ENCODE measurements around the gene EFCAB12.

The EFCAB12 gene

DNA sequence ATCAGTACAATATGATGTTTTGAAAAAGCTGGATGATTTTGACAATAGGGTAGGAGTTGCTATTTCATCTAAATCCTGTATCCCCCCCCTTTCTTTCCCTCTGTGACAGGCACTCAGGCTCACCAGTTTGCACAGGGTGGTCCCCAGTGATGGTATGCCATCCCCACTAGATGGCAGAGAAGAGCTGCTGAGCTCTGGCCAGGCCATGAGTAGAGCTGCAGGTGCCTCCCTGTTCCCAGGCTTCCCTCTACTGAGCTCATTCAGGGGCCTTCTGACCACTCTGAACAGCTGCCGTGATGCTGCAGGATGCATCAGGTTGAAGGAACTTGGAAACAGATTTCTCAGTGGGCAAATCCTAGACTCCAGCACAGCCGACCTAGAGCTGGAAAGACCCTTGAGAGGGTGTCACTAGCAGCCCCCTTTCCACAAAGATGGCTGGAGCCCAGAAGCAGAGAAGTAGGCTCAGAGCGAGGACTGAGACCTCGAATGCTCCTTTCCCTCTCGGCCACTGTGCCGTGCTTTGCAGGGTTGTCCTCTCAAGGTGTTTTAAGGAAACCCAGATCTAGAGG lies 45.1 kb downstream of the EFCAB12 start:
- peaks cover 0 to 3% of the 10 kb centered on the region in 2 experiments for H3K4me1 ChIP-seq (ENCODE audit: control insufficient read depth in 1 of 2, insufficient read depth in 2 of 2, low read length in 2 of 2)
- no peak overlapping the region for H3K4me3 ChIP-seq (ENCODE audit: low read depth, low read length)
- no peak overlapping the region for H3K18ac ChIP-seq (ENCODE audit: low read length)
- H3K4me2 ChIP-seq (ENCODE audit: low read length) = no peak overlapping the region
- no peaks in the 10 kb centered on the region for H3K27me3 ChIP-seq (ENCODE audit: insufficient read depth, low read length)
- no peak overlapping the region for H3K14ac ChIP-seq (ENCODE audit: low read length)
- no peak overlapping the region for H3K27ac ChIP-seq (ENCODE audit: low read depth, low read length)
- peak; percentile 40 to 72 for DNase-seq
- no peak overlapping the region for H2AK5ac ChIP-seq (ENCODE audit: low read length)
- H2BK12ac ChIP-seq (ENCODE audit: low read length) = no peak overlapping the region
- no peak overlapping the region for H3K4ac ChIP-seq (ENCODE audit: low read depth, low read length)
- no peak overlapping the region for H4K12ac ChIP-seq (ENCODE audit: low read depth, low read length)
- peaks cover 4 to 15% of the 10 kb centered on the region in 2 experiments for H3K36me3 ChIP-seq (ENCODE audit: control insufficient read depth in 1 of 2, insufficient read depth in 2 of 2, low read length in 2 of 2)
- no peak overlapping the region for H2BK120ac ChIP-seq (ENCODE audit: insufficient read depth, low read length, poor library complexity)
- H3K79me2 ChIP-seq (ENCODE audit: control insufficient read depth, insufficient read depth, low read length, poor library complexity) = no peaks in the 10 kb centered on the region
- no peaks in the 10 kb centered on the region for H3K79me1 ChIP-seq (ENCODE audit: low read length)
- no peak overlapping the region for H3K23ac ChIP-seq (ENCODE audit: low read length)
- no peak overlapping the region for H3K9ac ChIP-seq (ENCODE audit: low read length)
- H3K9me3 ChIP-seq (ENCODE audit: insufficient read depth, low read depth, low read length) = peaks cover 2% of the 10 kb centered on the region
- H2AFZ ChIP-seq (ENCODE audit: insufficient read depth, low read length, poor library complexity) = no peak overlapping the region
- no peak overlapping the region for H4K8ac ChIP-seq (ENCODE audit: low read depth, low read length)
- WGBS (ENCODE audit: extremely low coverage, insufficient coverage, insufficient read length) = no CpG with 5 or more reads among the region's 6 CpGs
- H2BK5ac ChIP-seq (ENCODE audit: low read depth, low read length, poor library complexity) = no peak overlapping the region
- H4K91ac ChIP-seq (ENCODE audit: low read depth, low read length) = no peak overlapping the region

DNA sequence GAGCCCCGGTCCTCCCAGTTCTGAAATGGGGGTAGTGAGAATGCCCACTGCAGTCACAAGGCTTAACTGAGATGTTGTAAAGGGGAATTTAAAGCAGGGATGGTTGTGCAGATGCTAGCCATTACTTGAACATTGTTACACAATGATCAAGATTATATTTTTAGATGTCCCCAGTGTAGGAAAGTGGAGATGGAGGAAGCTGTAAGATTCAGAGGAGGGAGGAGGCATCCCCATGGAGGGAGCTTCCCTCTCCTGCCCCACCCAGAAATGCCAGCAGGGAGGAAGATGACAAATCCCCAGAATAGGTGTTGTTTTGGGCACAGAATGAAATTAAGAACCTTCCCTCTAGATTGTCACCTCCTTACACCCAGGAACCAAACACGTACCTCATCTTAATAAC lies 46.1 kb downstream of the EFCAB12 start:
- WGBS (ENCODE audit: extremely low coverage, insufficient coverage, insufficient read length) = no CpG with 5 or more reads among the region's 2 CpGs
- no peak overlapping the region for H2AFZ ChIP-seq (ENCODE audit: insufficient read depth, low read length, poor library complexity)

DNA sequence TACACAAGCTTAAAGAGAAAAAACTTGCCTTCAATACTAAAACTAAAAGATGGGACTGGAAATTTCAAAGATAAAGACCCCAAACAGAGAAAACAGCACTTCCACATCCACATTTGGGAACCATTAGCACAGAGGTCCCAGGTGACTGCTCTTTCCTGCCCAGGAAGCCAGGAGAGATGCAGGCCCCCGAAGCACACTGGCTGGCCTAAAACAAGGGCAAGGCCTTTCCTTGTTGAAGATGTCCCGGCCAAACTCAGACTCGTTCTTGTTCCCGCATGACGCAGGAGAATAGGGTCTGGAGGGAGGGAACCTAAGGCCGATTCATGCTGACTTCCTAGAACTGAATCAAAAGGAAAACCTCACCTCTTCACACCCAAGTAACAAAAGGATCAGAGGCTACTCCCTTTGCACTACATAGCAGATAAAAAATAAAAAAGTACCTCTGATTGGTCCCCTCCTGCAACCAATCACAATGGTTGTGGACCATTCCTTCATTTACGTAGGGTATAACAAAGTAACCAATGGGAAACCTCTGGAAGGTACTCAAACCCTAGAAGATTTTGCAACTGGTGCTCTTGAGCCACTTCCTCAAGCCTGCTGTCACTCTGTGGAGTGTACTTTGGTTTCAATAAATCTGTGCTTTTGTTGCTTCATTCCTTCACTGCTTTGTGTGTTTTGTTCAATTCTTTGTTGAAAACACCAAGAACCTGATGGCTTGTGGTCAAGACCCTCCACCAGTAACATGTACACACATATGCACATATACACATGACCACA lies 48.7 kb downstream of the EFCAB12 start:
- H3K36me3 ChIP-seq (ENCODE audit: control insufficient read depth in 1 of 2, insufficient read depth in 2 of 2, low read length in 2 of 2) = no peaks in the 10 kb centered on the region
- H3K9ac ChIP-seq (ENCODE audit: low read length) = no peak overlapping the region

More for the DNA sequence above, 46.1 kb downstream of the EFCAB12 start:
- Histone ChIP-seq H2BK5ac (ENCODE audit: low read depth, low read length, poor library complexity) (no peak overlapping the region), H3K4me2 (ENCODE audit: low read length) (no peak overlapping the region), H2BK120ac (ENCODE audit: insufficient read depth, low read length, poor library complexity) (no peak overlapping the region), H4K8ac (ENCODE audit: low read depth, low read length) (no peak overlapping the region), H3K27ac (ENCODE audit: low read depth, low read length) (no peak overlapping the region), H2AK5ac (ENCODE audit: low read length) (no peak overlapping the region), H3K79me1 (ENCODE audit: low read length) (no peaks in the 10 kb centered on the region), H3K27me3 (ENCODE audit: insufficient read depth, low read length) (no peaks in the 10 kb centered on the region), H2BK12ac (ENCODE audit: low read length) (no peak overlapping the region), H3K4ac (ENCODE audit: low read depth, low read length) (no peak overlapping the region), H3K14ac (ENCODE audit: low read length) (no peak overlapping the region), H3K36me3 (ENCODE audit: control insufficient read depth in 1 of 2, insufficient read depth in 2 of 2, low read length in 2 of 2) (peaks cover 2 to 6% of the 10 kb centered on the region in 2 experiments), H3K18ac (ENCODE audit: low read length) (no peak overlapping the region), H3K79me2 (ENCODE audit: control insufficient read depth, insufficient read depth, low read length, poor library complexity) (no peaks in the 10 kb centered on the region), H3K4me3 (ENCODE audit: low read depth, low read length) (no peak overlapping the region), H4K12ac (ENCODE audit: low read depth, low read length) (no peak overlapping the region), H3K23ac (ENCODE audit: low read length) (no peak overlapping the region), H4K91ac (ENCODE audit: low read depth, low read length) (no peak overlapping the region), H3K9me3 (ENCODE audit: insufficient read depth, low read depth, low read length) (peaks cover 7% of the 10 kb centered on the region), H3K4me1 (ENCODE audit: control insufficient read depth in 1 of 2, insufficient read depth in 2 of 2, low read length in 2 of 2) (no peaks in the 10 kb centered on the region), H3K9ac (ENCODE audit: low read length) (no peak overlapping the region)
- no peak for DNase-seq

DNA sequence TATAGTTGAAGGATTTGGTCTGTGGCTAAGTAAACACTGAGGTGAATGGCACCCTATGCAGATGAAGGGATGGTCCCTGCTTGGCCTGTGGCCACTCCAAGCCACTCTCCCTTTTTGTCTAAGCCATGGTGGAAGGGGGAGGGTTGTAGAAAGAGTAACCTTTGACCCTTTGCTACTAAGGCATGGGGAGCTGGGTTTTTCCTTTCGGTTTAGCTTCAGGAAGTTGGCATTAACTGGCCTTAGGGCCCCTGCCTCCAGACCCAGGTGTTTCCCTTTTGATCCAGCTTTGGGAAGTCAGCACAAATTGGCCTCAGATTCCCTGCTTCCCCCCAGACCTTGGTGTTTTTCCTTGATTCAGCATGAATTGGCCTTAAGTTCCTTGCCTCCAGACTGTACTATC lies 49.5 kb downstream of the EFCAB12 start:
- H3K36me3 ChIP-seq (ENCODE audit: control insufficient read depth in 1 of 2, insufficient read depth in 2 of 2, low read length in 2 of 2) = no peaks in the 10 kb centered on the region
- no peak overlapping the region for H3K18ac ChIP-seq (ENCODE audit: low read length)
- no peaks in the 10 kb centered on the region for H3K79me2 ChIP-seq (ENCODE audit: control insufficient read depth, insufficient read depth, low read length, poor library complexity)
- no peak overlapping the region for H3K9ac ChIP-seq (ENCODE audit: low read length)
- no peak for DNase-seq
- no peak overlapping the region for H4K12ac ChIP-seq (ENCODE audit: low read depth, low read length)
- no peak overlapping the region for H3K23ac ChIP-seq (ENCODE audit: low read length)
- no peak overlapping the region for H4K8ac ChIP-seq (ENCODE audit: low read depth, low read length)
- no peak overlapping the region for H4K91ac ChIP-seq (ENCODE audit: low read depth, low read length)
- H2BK120ac ChIP-seq (ENCODE audit: insufficient read depth, low read length, poor library complexity) = no peak overlapping the region
- H3K4ac ChIP-seq (ENCODE audit: low read depth, low read length) = no peak overlapping the region
- H3K4me3 ChIP-seq (ENCODE audit: low read depth, low read length) = no peak overlapping the region
- no peaks in the 10 kb centered on the region for H3K4me1 ChIP-seq (ENCODE audit: control insufficient read depth in 1 of 2, insufficient read depth in 2 of 2, low read length in 2 of 2)
- no CpG with 5 or more reads among the region's 1 CpG for WGBS (ENCODE audit: extremely low coverage, insufficient coverage, insufficient read length)
- H2AK5ac ChIP-seq (ENCODE audit: low read length) = no peak overlapping the region
- no peak overlapping the region for H2BK5ac ChIP-seq (ENCODE audit: low read depth, low read length, poor library complexity)
- no peak overlapping the region for H3K14ac ChIP-seq (ENCODE audit: low read length)
- H3K4me2 ChIP-seq (ENCODE audit: low read length) = no peak overlapping the region
- no peaks in the 10 kb centered on the region for H3K79me1 ChIP-seq (ENCODE audit: low read length)
- H3K9me3 ChIP-seq (ENCODE audit: insufficient read depth, low read depth, low read length) = peaks cover 7% of the 10 kb centered on the region
- no peak overlapping the region for H3K27ac ChIP-seq (ENCODE audit: low read depth, low read length)
- H3K27me3 ChIP-seq (ENCODE audit: insufficient read depth, low read length) = no peaks in the 10 kb centered on the region
- H2BK12ac ChIP-seq (ENCODE audit: low read length) = no peak overlapping the region
- no peak overlapping the region for H2AFZ ChIP-seq (ENCODE audit: insufficient read depth, low read length, poor library complexity)

More for the DNA sequence above, 48.7 kb downstream of the EFCAB12 start:
- no peak overlapping the region for H2BK5ac ChIP-seq (ENCODE audit: low read depth, low read length, poor library complexity)
- H2BK120ac ChIP-seq (ENCODE audit: insufficient read depth, low read length, poor library complexity) = no peak overlapping the region
- no peak overlapping the region for H3K14ac ChIP-seq (ENCODE audit: low read length)
- H4K12ac ChIP-seq (ENCODE audit: low read depth, low read length) = no peak overlapping the region
- H4K91ac ChIP-seq (ENCODE audit: low read depth, low read length) = no peak overlapping the region
- no peaks in the 10 kb centered on the region for H3K4me1 ChIP-seq (ENCODE audit: control insufficient read depth in 1 of 2, insufficient read depth in 2 of 2, low read length in 2 of 2)
- no peak overlapping the region for H2AK5ac ChIP-seq (ENCODE audit: low read length)
- H3K18ac ChIP-seq (ENCODE audit: low read length) = no peak overlapping the region
- no peak overlapping the region for H4K8ac ChIP-seq (ENCODE audit: low read depth, low read length)
- H3K9me3 ChIP-seq (ENCODE audit: insufficient read depth, low read depth, low read length) = peaks cover 7% of the 10 kb centered on the region
- no peak overlapping the region for H3K27ac ChIP-seq (ENCODE audit: low read depth, low read length)
- H3K27me3 ChIP-seq (ENCODE audit: insufficient read depth, low read length) = no peaks in the 10 kb centered on the region
- no peaks in the 10 kb centered on the region for H3K79me2 ChIP-seq (ENCODE audit: control insufficient read depth, insufficient read depth, low read length, poor library complexity)
- H2BK12ac ChIP-seq (ENCODE audit: low read length) = no peak overlapping the region
- H3K79me1 ChIP-seq (ENCODE audit: low read length) = no peaks in the 10 kb centered on the region
- no peak overlapping the region for H2AFZ ChIP-seq (ENCODE audit: insufficient read depth, low read length, poor library complexity)
- H3K23ac ChIP-seq (ENCODE audit: low read length) = no peak overlapping the region
- no CpG with 5 or more reads among the region's 7 CpGs for WGBS (ENCODE audit: extremely low coverage, insufficient coverage, insufficient read length)
- no peak overlapping the region for H3K4me3 ChIP-seq (ENCODE audit: low read depth, low read length)
- no peak for DNase-seq
- no peak overlapping the region for H3K4ac ChIP-seq (ENCODE audit: low read depth, low read length)
- no peak overlapping the region for H3K4me2 ChIP-seq (ENCODE audit: low read length)
